ENCODE data around the gene GUCY1B1.

The GUCY1B1 gene

DNA sequence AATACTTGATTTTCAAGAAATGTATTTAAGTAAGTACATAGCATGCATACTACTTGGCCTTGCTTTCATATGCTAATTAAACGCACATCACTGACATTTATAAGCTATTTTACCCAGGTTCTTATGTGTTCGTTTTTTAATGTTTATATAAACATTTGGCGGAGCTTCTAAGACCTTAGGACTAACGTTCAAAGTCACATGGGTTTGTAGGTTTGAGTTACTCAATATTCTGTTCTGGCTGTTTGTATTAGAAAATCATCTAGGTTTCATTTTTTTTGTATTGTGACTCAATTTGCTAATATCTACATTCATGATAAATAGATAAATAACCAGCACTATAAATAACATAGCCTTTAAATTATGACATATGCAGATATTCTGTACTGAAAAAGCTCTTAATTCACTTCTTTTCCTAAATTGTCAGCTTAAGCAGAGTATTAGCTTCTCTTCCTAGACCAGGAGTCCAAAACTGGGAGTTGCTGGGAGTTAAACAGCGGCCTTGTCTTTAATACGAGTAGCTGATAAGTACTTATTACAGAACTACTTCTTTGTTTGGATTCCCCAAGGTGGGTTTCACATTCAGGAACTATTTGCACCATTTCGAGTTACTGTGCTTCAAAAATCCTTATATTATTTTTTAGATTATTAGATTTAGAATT is 42.0 kb downstream of the GUCY1B1 start:
- DNase-seq: no peak

GRCh38 chr4:155802190-155802959 is 43.6 kb downstream of the GUCY1B1 start:
- DNase-seq: no peak

DNA sequence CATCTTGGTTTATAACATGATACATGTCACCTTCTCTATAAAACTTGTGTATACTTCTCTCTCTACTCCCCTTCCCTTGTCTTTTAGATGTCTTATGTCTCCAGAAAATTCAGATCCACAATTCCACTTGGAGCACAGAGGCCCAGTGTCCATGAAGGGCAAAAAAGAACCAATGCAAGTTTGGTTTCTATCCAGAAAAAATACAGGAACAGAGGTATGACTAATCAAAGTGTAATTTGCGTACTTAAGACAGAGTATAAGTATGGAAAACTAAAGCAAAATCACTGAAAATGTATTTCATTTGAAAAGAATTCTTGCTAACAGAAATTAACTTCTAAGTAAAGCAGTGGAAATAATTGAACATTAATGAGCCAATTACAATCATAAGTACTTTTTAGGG is 46.2 kb downstream of the GUCY1B1 start:
- no peak for DNase-seq

GRCh38 chr4:155807021-155807420 is 48.2 kb downstream of the GUCY1B1 start:
- no peak for DNase-seq

DNA sequence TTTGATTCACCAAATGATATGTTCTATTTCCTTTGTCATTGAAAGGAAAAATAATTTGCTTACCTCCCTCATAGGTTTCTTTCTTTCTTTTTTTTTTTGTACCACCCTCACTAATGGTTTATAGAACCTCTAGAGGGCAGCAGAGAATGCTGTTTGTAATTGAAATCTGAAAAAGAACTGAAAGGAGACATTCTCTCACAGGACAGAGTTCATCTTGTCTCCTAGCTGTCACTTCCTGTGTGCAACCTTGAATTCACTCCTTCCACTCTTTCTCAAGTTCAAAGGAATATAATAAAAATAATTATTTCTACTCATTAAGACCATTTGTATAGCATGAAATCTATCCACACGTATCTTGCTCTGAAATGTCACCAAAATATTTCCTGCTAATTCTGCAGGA is 51.0 kb downstream of the GUCY1B1 start:
- peak; percentile 28 to 49 for DNase-seq

DNA sequence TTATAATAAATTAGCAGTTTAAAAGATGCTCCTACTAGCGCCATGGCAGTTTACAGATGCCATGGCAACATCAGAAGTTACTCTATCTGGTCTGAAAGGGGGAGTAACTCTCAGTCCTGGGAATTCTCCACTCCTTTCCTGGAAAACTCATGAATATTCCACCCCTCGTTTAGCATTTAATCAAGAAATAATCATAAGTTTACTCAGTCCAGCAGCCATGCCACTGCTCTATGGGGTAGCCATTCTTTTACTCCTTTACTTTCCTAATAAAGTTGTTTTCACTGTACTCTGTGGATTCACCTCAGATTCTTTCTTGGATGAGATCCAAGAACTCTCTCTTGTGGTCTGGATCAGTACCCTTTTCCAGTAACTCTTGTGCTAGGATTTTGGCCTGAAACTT is 52.3 kb downstream of the GUCY1B1 start:
- no peak for DNase-seq

DNA sequence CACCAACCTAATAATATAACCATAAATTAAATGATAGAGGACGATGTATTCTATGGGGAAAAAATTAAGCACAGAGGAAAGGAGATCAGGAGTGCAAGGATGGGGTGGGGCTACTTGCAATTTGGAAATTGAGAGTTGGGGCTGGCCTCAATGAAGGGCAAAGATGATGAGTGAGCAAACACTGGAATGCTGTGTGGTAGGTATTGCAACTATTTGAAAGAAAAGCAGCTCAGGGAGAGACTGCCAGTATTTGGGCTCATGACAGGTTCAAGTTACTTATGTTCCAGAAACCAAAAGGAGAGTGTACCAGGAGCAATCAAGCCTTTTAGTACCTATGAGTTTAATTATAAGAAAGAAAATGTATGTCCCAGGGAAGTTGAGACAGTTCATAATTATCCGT is 59.8 kb downstream of the GUCY1B1 start:
- no peak for DNase-seq

GRCh38 chr4:155819066-155819465 is 60.2 kb downstream of the GUCY1B1 start:
- no peak for DNase-seq

- DNase-seq: no peak
These were observed 62.2 kb downstream of the GUCY1B1 start for GRCh38 chr4:155820887-155821518.

GRCh38 chr4:155822572-155822971 is 63.8 kb downstream of the GUCY1B1 start:
- no peak for DNase-seq

DNA sequence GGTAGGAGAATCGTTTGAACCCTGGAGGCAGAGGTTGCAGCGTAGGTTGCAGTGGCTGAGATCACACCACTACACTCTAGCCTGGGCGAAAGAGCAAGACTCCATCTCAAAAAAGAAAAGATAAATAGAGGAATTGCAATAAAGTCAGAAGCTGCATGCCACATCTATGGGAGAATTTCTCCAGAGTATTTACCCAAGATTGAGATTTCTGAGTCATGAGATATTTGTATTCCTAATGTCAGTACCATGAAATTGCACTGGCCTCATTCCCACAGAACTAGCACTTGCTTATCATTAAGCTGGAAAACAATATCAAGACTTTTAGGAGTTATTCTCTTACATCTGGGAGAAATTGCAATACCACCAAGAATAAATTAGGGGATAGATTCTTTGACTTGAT is 69.8 kb downstream of the GUCY1B1 start:
- no peak for DNase-seq

DNA sequence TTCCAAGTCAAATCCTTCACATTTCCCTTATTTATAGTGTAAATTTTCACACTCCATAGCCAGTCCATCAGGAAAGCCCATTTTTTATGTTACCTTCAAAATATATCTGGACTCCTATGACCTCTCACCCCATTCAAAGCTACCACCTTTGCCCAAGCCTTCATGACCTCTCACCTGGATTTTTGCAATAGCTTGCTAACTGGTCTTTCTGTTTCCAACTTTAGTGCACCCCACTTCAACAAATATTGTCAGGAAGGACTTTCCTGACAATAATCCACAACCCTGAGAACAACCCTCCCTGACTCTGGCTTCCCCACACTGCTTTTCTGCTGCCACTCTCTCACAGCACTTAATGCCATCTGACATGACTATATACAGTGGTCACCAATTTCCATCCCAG is 73.8 kb downstream of the GUCY1B1 start:
- DNase-seq: no peak

DNA sequence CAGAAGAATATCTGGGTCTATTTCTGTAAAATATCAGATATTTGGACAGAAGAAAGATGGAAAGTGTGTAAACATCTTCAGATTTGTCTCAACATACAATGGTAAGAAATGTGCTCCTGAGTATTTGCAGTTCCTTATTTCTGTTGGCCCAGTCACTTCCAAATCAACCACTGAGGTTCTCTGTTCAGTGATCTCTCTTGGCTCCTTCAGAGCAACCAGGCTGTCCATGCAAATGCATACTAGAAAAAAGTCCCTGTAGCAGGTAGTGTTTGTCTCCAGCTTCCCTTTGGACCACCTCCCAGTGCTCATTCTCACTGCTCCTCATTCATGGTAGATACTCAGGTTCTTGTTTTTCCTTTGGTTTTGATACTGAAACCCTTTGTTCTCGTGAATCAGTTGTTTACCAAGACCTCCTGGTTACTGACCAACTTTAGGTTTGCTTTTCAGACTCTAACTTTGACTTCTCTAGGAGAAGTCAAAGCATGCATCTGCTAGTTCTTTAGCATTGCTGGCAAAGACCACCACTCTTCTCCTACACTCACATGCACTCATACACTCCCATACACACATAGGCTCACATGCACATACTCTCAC is 78.5 kb downstream of the GUCY1B1 start:
- DNase-seq: no peak

GRCh38 chr4:155842080-155842479 is 83.3 kb downstream of the GUCY1B1 start:
- no peak for DNase-seq

DNA sequence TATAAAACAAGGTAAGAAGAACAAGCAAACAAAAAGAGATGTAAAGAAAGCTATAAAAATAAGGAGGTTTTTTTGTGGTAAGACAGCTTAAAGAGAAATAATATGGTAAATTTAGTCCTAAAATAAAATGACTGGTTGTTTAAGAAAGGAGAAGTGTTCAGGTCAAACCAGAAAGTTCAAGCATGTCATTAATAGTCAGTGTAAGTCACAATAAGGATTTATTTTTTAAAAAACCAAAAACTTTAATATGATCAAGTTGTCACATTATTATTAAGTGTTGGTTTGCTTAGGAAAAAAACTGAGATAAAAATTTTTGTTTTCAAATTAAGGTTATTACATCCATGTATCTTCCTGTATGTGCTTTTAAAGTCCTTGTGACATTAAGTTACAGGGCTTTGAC is 88.1 kb downstream of the GUCY1B1 start:
- no peak for DNase-seq

- no peak for DNase-seq
These were observed 90.2 kb downstream of the GUCY1B1 start for GRCh38 chr4:155849042-155849441.

GRCh38 chr4:155853189-155853588 is 94.4 kb downstream of the GUCY1B1 start:
- DNase-seq: no peak

DNA sequence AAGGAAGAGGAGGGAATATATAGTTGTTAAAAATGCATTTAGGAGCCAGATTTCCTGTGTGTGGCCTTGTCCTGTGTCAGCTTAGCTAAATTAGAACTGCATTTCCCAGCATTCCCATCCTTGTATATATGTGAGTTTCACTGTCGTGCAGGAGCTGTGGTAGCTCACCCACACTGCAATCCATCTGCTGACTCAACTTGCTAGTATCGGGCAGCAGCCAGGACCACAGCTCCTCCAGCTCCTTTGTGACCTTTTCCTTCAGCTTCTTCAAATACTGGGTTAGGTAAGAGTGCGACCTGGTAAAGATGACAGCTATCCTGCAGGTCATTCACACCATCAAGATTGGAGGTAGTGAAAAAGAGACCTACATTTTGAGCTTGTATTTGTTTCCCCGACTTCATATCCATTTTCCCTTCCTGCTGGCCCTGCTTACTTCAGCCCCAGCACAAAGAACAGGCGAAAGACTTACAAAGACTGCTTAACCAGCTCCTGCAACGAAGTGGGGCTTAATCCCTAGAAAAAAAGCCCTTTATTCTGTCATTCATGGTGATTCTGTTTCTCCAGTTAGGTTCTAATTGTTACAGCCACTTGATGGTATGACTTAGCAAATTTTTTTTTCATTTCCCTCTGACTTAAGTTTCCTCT is 95.9 kb downstream of the GUCY1B1 start:
- no peak for DNase-seq

DNA sequence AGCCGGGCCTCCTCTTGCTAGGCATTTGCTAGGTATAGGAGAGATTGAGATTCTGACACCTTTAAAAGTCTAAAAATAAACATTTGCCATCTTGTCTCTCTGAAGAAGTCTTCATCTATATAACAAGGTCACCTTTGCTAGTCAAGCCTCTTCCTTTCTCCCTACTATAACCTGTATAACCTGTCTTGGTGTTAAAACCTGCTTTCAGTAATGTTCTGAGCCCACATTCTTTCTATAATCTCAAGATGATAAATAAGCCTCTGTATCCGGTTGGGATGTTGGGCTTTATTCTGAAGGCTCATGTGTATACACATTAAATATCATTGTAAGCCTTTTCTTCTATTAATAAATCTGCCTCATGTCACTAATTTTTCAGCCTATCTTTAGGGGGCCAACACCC is 97.1 kb downstream of the GUCY1B1 start:
- DNase-seq: no peak
